IPS DF 4.7 (cell line): ENCODE data around the gene S1PR1.

Experiments used
- DNase-seq: peaks from one replicate; pipeline ENCODE4 v3.0.0-alpha.2; 2013; ENCODE audit warnings: low spot score; ENCODE audit errors: extremely low read depth

The S1PR1 gene

GRCh38 chr1:101245246-101245927 is 8.6 kb downstream of the S1PR1 start:
- no peak for DNase-seq

GRCh38 chr1:101247404-101248287 is 10.8 kb downstream of the S1PR1 start:
- DNase-seq = no peak

GRCh38 chr1:101250222-101250621 is 13.4 kb downstream of the S1PR1 start:
- DNase-seq = no peak

- no peak for DNase-seq
Observed at GRCh38 chr1:101250656-101251272, 13.9 kb downstream of the S1PR1 start.

- no peak for DNase-seq
Observed at GRCh38 chr1:101251504-101251903, 14.7 kb downstream of the S1PR1 start.

- no peak for DNase-seq
Observed at GRCh38 chr1:101253976-101254674, 17.3 kb downstream of the S1PR1 start.

- DNase-seq = no peak
Observed at GRCh38 chr1:101257500-101258325, 20.9 kb downstream of the S1PR1 start.

- no peak for DNase-seq
Observed at GRCh38 chr1:101259744-101260148, 22.9 kb downstream of the S1PR1 start.

GRCh38 chr1:101260556-101261350 is 23.9 kb downstream of the S1PR1 start:
- DNase-seq = no peak

- no peak for DNase-seq
Observed at GRCh38 chr1:101261623-101262022, 24.8 kb downstream of the S1PR1 start.

GRCh38 chr1:101262060-101262459 is 25.2 kb downstream of the S1PR1 start:
- DNase-seq = no peak

GRCh38 chr1:101262630-101263348 is 26.0 kb downstream of the S1PR1 start:
- no peak for DNase-seq

GRCh38 chr1:101264697-101265096 is 27.9 kb downstream of the S1PR1 start:
- no peak for DNase-seq

GRCh38 chr1:101265684-101266083 is 28.9 kb downstream of the S1PR1 start:
- DNase-seq = no peak

- DNase-seq = no peak
Observed at GRCh38 chr1:101267082-101267481, 30.3 kb downstream of the S1PR1 start.

- DNase-seq = no peak
Observed at GRCh38 chr1:101268893-101269292, 32.1 kb downstream of the S1PR1 start.

GRCh38 chr1:101275672-101276071 is 38.9 kb downstream of the S1PR1 start:
- DNase-seq = no peak

- no peak for DNase-seq
Observed at GRCh38 chr1:101276818-101277217, 40.0 kb downstream of the S1PR1 start.

- DNase-seq = no peak
Observed at GRCh38 chr1:101278238-101278637, 41.4 kb downstream of the S1PR1 start.
